GM23248 (cell line): Measurements from ENCODE around the gene GARIN6.

Source experiments
- EZH2 ChIP-seq: fragments of 200-600 bp; sonication (generic); IDR thresholded peaks from 2 replicates; pipeline ENCODE4 v1.6.1; 2018; ENCODE audit warnings: antibody characterized with exemption, mild to moderate bottlenecking; ENCODE audit not compliant: insufficient read depth, poor library complexity, severe bottlenecking
- EZH2phosphoT487 ChIP-seq: fragments of 200-600 bp; sonication (generic); IDR thresholded peaks from 2 replicates; pipeline ENCODE4 v1.6.1; 2018; ENCODE audit warnings: antibody characterized with exemption, moderate library complexity, mild to moderate bottlenecking, low read depth; ENCODE audit not compliant: insufficient read depth

GRCh38 chr12:99670635-99671034 lies 23.1 kb downstream of the GARIN6 start:
- TF ChIP-seq EZH2 (no peak), EZH2phosphoT487 (no peak)
